Lung microvascular endothelial cell (primary cell): ENCODE data around the gene CPXM2. TPM values are rescaled to one million over a fixed set of nuclear protein-coding genes. Genes with fewer than 3 reads are reported as not detected.
A peak's percentile ranks its signal among the peaks of the same experiment; 100 is the strongest.

Experiments used
- DNase-seq, 2 donors: peaks; one replicate each; pipeline versions ENCODE4 v3.0.0 to v3.0.0-alpha.2; 2010; ENCODE audit warnings: low read depth in 2 of 2
- total RNA-seq: library from RNA; depleted of rRNA; stranded (reverse); fragments of >200 nt; gene quantifications from 2 replicates; pipeline ENCODE4 v1.2.1, GENCODE V29; 2014

Gene CPXM2
- total RNA-seq, 1 donor from 2014 or later, result under 0.01 TPM

DNA sequence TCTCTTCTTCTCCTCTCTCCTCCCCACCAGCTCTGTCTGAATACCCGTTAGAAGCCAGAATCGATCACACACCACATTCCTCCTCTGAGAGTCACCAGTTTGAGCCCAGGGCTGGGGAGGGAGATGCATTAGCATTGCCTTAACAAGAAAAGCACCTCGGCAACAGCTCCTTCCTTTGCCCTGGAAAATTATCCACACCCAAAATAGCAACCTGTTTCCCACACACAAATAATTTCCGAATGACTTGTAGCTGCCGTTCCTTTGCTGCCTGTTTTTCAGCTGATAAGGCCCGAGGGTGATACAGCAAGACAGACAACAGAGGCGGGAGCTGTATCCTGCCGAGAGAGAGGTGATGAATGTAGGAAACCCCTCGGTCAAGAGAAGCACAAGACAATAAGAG, 91.3 kb downstream of the CPXM2 start:
- DNase-seq, result peak; percentile 10 to 70

DNA sequence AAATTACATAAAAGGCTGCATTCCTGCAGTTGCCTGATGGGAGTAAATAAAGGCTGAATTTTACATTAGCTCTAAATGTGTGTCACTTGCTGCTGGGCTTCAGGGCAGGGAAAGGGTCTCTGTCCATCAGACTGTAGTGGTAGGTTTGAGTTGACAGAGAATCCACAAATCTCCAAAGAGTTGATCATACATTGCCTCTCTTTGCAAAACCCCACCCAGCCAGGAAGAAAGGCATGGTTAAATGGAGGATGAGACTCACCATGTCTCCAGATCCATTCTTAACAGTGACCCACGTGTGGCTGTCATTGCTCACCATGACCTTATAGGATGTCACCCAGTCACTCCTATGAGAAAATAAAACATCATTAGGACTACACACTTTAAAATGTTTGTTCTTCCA, 92.8 kb downstream of the CPXM2 start:
- no peak for DNase-seq

GRCh38 chr10:123797813-123798212, 93.8 kb downstream of the CPXM2 start:
- DNase-seq, result no peak

- no peak for DNase-seq
Measured at GRCh38 chr10:123796736-123797135, 94.9 kb downstream of the CPXM2 start.

GRCh38 chr10:123795846-123796590, 95.6 kb downstream of the CPXM2 start:
- DNase-seq, result no peak

DNA sequence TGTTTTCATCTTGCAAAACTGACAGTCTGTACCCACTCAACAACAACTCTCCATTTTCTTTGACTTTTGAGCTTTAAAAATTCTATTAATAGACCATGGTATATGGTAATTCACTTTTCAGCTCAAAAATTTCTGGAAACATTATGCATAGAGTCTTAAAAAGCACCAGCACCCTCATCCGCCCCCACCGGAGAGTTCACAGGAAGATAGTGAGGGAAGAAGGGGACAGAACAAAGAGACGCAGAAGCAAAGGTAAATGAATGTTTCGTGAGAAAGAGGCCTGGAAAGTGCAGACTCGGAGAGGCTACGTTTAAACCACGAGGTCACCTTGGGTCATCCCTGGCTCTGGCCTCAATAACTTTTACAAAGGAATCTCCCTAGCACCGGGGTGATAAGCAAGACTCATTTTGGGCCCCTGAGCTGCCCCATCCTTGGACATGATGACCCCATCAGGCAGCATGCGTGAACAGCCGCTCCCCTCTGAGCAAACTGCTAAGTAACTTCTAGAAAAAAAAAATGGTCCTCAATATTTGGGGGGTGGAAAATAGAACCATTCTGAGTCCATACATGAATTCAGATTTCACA, 96.3 kb downstream of the CPXM2 start:
- DNase-seq, result no peak

DNA sequence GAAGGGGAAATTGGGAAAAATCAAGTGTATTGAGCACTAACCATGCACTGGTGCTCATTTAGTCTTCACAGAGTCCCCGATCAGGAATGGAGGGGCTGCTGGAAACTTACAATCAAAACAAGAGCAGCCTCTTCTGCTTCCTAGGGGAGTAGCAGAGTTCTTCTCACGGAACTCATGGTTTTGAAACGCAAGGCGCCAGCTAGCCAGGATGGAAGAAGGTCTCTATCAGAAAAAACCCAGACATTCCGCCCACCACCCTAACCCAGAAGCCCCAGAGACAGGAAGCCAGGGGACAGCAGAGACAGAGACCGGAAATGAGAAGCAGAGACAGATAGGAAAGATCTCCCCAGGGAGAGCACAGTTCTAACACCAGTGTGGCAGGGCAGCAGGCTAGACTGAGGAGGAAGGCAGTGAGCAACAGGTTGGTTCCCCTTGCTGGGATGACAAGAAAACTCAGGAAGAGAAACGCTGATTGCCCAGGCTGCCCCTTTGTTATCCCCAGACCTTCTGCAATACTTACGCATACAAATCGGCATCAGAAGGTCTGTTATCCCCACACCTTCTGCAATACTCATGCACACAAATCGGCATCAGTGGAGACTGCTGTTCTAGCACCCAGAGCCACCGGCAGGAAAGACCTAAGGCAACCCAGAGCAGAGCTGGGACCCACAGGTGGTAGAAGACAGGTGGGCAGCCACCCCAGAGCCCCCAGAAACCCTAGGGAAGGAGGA, 99.2 kb downstream of the CPXM2 start:
- no peak for DNase-seq

GRCh38 chr10:123790132-123790885, 101.3 kb downstream of the CPXM2 start:
- no peak for DNase-seq

DNA sequence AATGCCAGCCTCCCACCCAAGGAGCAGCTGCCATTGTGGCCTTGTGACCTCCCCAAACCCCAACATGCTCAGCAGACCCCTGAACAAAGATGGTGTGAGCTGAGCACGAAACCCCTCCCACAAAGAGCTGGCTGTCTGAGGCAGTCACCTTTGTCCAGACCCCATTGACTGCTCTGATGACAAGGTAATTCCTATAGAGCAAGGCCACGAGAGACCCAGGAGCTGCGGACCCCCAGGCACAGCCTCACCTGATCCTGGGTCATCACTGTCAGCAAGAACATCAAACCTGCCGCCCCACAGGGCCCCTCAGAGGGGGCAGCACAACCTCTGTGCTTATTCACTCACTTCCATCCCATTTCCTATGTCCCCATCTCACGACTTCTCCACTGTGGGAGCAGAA, 102.6 kb downstream of the CPXM2 start:
- no peak for DNase-seq

DNA sequence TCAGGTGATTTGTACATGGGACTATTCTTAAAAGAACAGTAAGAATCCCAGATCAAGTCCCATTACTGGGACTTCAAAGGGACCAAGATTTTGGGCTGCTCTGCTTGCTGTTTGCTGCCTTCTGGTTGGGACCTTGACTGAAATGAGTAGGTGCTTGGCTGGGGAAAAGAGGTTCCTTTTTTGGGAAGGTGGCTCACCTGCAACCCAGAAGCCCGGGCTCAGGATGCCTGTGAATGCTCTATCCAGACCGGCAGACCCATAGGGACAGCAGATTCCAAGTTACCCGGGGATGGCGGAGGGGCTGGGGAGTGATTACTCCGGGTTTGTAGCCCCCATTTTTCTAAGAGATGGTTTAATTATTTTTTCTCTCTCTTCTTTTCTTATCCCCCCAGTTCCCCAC, 104.0 kb downstream of the CPXM2 start:
- DNase-seq, result no peak

- DNase-seq, result no peak
Measured at GRCh38 chr10:123786896-123787295, 104.7 kb downstream of the CPXM2 start.

DNA sequence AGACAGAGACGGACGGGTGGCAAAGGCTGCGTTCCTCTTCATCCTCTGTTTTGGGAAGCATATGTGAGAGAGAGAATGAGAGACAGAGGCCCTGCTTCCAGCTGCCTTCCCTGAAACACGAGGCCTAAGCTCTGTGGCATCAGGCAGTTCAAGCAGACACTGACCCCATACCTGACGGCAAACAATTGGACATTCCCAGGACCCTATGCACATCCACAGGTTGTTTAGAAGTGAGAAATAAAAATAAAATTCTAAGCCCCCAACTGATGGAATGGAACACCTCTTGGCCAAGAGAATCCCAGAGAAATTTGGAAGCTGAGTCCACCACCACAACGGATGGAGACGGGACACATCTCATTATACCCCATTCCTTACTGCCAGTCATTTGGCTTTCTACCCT, 105.3 kb downstream of the CPXM2 start:
- no peak for DNase-seq

GRCh38 chr10:123784646-123785045, 107.0 kb downstream of the CPXM2 start:
- DNase-seq, result peak in 1 of 2 donors; percentile 60

- no peak for DNase-seq
Measured at GRCh38 chr10:123784216-123784615, 107.4 kb downstream of the CPXM2 start.

DNA sequence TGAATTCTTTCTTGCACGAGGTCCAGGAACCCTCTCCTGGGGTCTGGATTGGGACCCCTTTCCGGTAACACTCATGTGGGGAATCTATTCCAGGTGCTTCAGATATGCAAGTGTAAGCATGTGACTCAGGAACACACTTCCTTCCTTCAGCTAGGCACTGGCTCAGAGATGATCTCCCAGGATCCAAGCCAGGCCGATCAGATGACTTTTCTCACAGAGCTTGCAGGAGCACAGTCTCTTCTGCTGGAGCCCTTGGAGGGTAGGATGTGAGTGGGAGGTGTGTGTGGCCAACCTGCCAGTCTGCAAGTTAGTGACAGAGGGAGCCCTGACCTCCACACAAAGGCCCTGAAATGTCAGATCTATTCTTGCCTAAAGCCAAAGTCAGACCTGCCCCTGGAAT, 108.3 kb downstream of the CPXM2 start:
- no peak for DNase-seq

- DNase-seq, result no peak
Measured at GRCh38 chr10:123782549-123782948, 109.1 kb downstream of the CPXM2 start.

- no peak for DNase-seq
Measured at GRCh38 chr10:123781956-123782500, 109.6 kb downstream of the CPXM2 start.

- DNase-seq, result no peak
Measured at GRCh38 chr10:123781324-123781900, 110.2 kb downstream of the CPXM2 start.

- no peak for DNase-seq
Measured at GRCh38 chr10:123778719-123779517, 112.7 kb downstream of the CPXM2 start.

DNA sequence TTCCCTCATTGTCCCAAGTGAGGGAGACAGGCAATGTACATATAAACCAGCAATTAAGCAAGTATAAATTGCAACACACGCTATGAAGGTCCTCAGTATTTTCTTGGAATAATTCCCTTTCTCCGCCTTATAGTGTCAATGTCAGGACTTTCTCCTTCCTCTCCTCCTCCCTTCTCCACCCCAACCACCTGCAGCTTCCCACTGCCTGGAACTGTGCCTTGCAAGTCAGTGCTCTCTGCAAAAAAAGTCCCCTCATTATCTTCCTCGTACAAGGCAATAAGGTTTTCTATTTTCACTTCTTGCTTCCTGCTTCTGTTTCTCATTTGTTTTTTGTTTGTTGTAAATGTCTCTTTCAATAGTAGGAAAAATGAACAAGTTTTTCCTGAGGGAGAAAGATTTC, 113.7 kb downstream of the CPXM2 start:
- no peak for DNase-seq
